ENCODE data around the gene DCN. TPM values are rescaled to one million over a fixed set of nuclear protein-coding genes. Genes with fewer than 3 reads are reported as not detected.
A peak's percentile ranks its signal among the peaks of the same experiment; 100 is the strongest.

The DCN gene
- total and polyA plus RNA-seq, 2 donors = 137 to 215 TPM

- Histone ChIP-seq H3K4me3 (ENCODE audit: low read length in 2 of 2) (no peak overlapping the region), H3K27me3 (ENCODE audit: control insufficient read depth in 2 of 2, insufficient read depth in 1 of 2, low read length in 1 of 2) (no peaks in the 10 kb centered on the region), H3K27ac (ENCODE audit: low read depth in 1 of 2, low read length in 1 of 2) (no peak overlapping the region), H3K36me3 (ENCODE audit: control insufficient read depth in 2 of 2, insufficient read depth in 2 of 2, low read length in 1 of 2) (no peaks in the 10 kb centered on the region), H3K9me3 (ENCODE audit: control insufficient read depth in 2 of 2, insufficient read depth in 1 of 2, low read length in 1 of 2) (no peaks in the 10 kb centered on the region), H3K4me1 (ENCODE audit: control insufficient read depth in 2 of 2, insufficient read depth in 2 of 2, low read length in 2 of 2) (no peaks in the 10 kb centered on the region)
- no peak for DNase-seq (ENCODE audit: low read depth in 6 of 9, low spot score in 9 of 9)
- 96% methylated on average over 6 of the region's 6 CpGs for WGBS
These were observed 69.0 kb downstream of the DCN start for GRCh38 chr12:91113621-91114020.

- H3K9me3 ChIP-seq (ENCODE audit: control insufficient read depth in 2 of 2, insufficient read depth in 1 of 2, low read length in 1 of 2) = no peaks in the 10 kb centered on the region
- no peak within 1 kb of the TSS for H3K4me3 ChIP-seq (ENCODE audit: low read length in 2 of 2)
- no peak for DNase-seq (ENCODE audit: low read depth in 6 of 9, low spot score in 9 of 9)
- WGBS = 86% methylated on average over 7 of the region's 7 CpGs
- H3K27me3 ChIP-seq (ENCODE audit: control insufficient read depth in 2 of 2, insufficient read depth in 1 of 2, low read length in 1 of 2) = no peaks in the 10 kb centered on the region
- no peak within 1 kb of the TSS for H3K27ac ChIP-seq (ENCODE audit: low read depth in 1 of 2, low read length in 1 of 2)
- H3K4me1 ChIP-seq (ENCODE audit: control insufficient read depth in 2 of 2, insufficient read depth in 2 of 2, low read length in 2 of 2) = no peaks in the 10 kb centered on the region
- no peaks in the 10 kb centered on the region for H3K36me3 ChIP-seq (ENCODE audit: control insufficient read depth in 2 of 2, insufficient read depth in 2 of 2, low read length in 1 of 2)
These were observed 71.0 kb downstream of the DCN start, which contains the start of gene LUM for GRCh38 chr12:91111366-91112325. Gene LUM (minus strand): TSS chr12:91111494. CDS start chr12:91108979, 2,515 bp downstream.

GRCh38 chr12:91110311-91110924 lies 72.2 kb downstream of the DCN start:
- WGBS = 90% methylated on average over 5 of the region's 5 CpGs
- Histone ChIP-seq H3K27me3 (ENCODE audit: control insufficient read depth in 2 of 2, insufficient read depth in 1 of 2, low read length in 1 of 2) (no peaks in the 10 kb centered on the region), H3K4me3 (ENCODE audit: low read length in 2 of 2) (no peak overlapping the region), H3K27ac (ENCODE audit: low read depth in 1 of 2, low read length in 1 of 2) (no peak overlapping the region), H3K36me3 (ENCODE audit: control insufficient read depth in 2 of 2, insufficient read depth in 2 of 2, low read length in 1 of 2) (no peaks in the 10 kb centered on the region), H3K9me3 (ENCODE audit: control insufficient read depth in 2 of 2, insufficient read depth in 1 of 2, low read length in 1 of 2) (no peaks in the 10 kb centered on the region), H3K4me1 (ENCODE audit: control insufficient read depth in 2 of 2, insufficient read depth in 2 of 2, low read length in 2 of 2) (no peaks in the 10 kb centered on the region)
- no peak for DNase-seq (ENCODE audit: low read depth in 6 of 9, low spot score in 9 of 9)

GRCh38 chr12:91109581-91110310 lies 72.9 kb downstream of the DCN start:
- no peaks in the 10 kb centered on the region for H3K9me3 ChIP-seq (ENCODE audit: control insufficient read depth in 2 of 2, insufficient read depth in 1 of 2, low read length in 1 of 2)
- H3K4me3 ChIP-seq (ENCODE audit: low read length in 2 of 2) = no peak overlapping the region
- H3K36me3 ChIP-seq (ENCODE audit: control insufficient read depth in 2 of 2, insufficient read depth in 2 of 2, low read length in 1 of 2) = no peaks in the 10 kb centered on the region
- no peaks in the 10 kb centered on the region for H3K4me1 ChIP-seq (ENCODE audit: control insufficient read depth in 2 of 2, insufficient read depth in 2 of 2, low read length in 2 of 2)
- H3K27ac ChIP-seq (ENCODE audit: low read depth in 1 of 2, low read length in 1 of 2) = no peak overlapping the region
- 95% methylated on average over 2 of the region's 2 CpGs for WGBS
- H3K27me3 ChIP-seq (ENCODE audit: control insufficient read depth in 2 of 2, insufficient read depth in 1 of 2, low read length in 1 of 2) = no peaks in the 10 kb centered on the region
- no peak for DNase-seq (ENCODE audit: low read depth in 6 of 9, low spot score in 9 of 9)

- H3K27me3 ChIP-seq (ENCODE audit: control insufficient read depth in 2 of 2, insufficient read depth in 1 of 2, low read length in 1 of 2) = no peaks in the 10 kb centered on the region
- H3K27ac ChIP-seq (ENCODE audit: low read depth in 1 of 2, low read length in 1 of 2) = no peak overlapping the region
- WGBS = 32% methylated on average over 7 of the region's 7 CpGs
- H3K36me3 ChIP-seq (ENCODE audit: control insufficient read depth in 2 of 2, insufficient read depth in 2 of 2, low read length in 1 of 2) = no peaks in the 10 kb centered on the region
- H3K4me3 ChIP-seq (ENCODE audit: low read length in 2 of 2) = no peak overlapping the region
- peak; percentile 5 to 61 (median 25) for DNase-seq (ENCODE audit: low read depth in 6 of 9, low spot score in 9 of 9)
- no peaks in the 10 kb centered on the region for H3K9me3 ChIP-seq (ENCODE audit: control insufficient read depth in 2 of 2, insufficient read depth in 1 of 2, low read length in 1 of 2)
- no peaks in the 10 kb centered on the region for H3K4me1 ChIP-seq (ENCODE audit: control insufficient read depth in 2 of 2, insufficient read depth in 2 of 2, low read length in 2 of 2)
These were observed 73.5 kb downstream of the DCN start for GRCh38 chr12:91109148-91109564.

GRCh38 chr12:91108196-91108755 lies 74.3 kb downstream of the DCN start:
- Histone ChIP-seq H3K27ac (ENCODE audit: low read depth in 1 of 2, low read length in 1 of 2) (no peak overlapping the region), H3K27me3 (ENCODE audit: control insufficient read depth in 2 of 2, insufficient read depth in 1 of 2, low read length in 1 of 2) (no peaks in the 10 kb centered on the region), H3K4me1 (ENCODE audit: control insufficient read depth in 2 of 2, insufficient read depth in 2 of 2, low read length in 2 of 2) (no peaks in the 10 kb centered on the region), H3K36me3 (ENCODE audit: control insufficient read depth in 2 of 2, insufficient read depth in 2 of 2, low read length in 1 of 2) (no peaks in the 10 kb centered on the region), H3K4me3 (ENCODE audit: low read length in 2 of 2) (no peak overlapping the region), H3K9me3 (ENCODE audit: control insufficient read depth in 2 of 2, insufficient read depth in 1 of 2, low read length in 1 of 2) (no peaks in the 10 kb centered on the region)
- DNase-seq (ENCODE audit: low read depth in 6 of 9, low spot score in 9 of 9) = peak in 1 of 9 donors; percentile 4
- 94% methylated on average over 5 of the region's 5 CpGs for WGBS

- Histone ChIP-seq H3K4me3 (ENCODE audit: low read length in 2 of 2) (no peak overlapping the region), H3K4me1 (ENCODE audit: control insufficient read depth in 2 of 2, insufficient read depth in 2 of 2, low read length in 2 of 2) (no peaks in the 10 kb centered on the region), H3K27ac (ENCODE audit: low read depth in 1 of 2, low read length in 1 of 2) (no peak overlapping the region), H3K27me3 (ENCODE audit: control insufficient read depth in 2 of 2, insufficient read depth in 1 of 2, low read length in 1 of 2) (no peaks in the 10 kb centered on the region), H3K9me3 (ENCODE audit: control insufficient read depth in 2 of 2, insufficient read depth in 1 of 2, low read length in 1 of 2) (no peaks in the 10 kb centered on the region), H3K36me3 (ENCODE audit: control insufficient read depth in 2 of 2, insufficient read depth in 2 of 2, low read length in 1 of 2) (no peaks in the 10 kb centered on the region)
- no peak for DNase-seq (ENCODE audit: low read depth in 6 of 9, low spot score in 9 of 9)
These were observed 76.3 kb downstream of the DCN start for GRCh38 chr12:91106283-91106682.

- no peak overlapping the region for H3K4me3 ChIP-seq (ENCODE audit: low read length in 2 of 2)
- no peak overlapping the region for H3K27ac ChIP-seq (ENCODE audit: low read depth in 1 of 2, low read length in 1 of 2)
- 85% methylated on average over 5 of the region's 5 CpGs for WGBS
- no peaks in the 10 kb centered on the region for H3K27me3 ChIP-seq (ENCODE audit: control insufficient read depth in 2 of 2, insufficient read depth in 1 of 2, low read length in 1 of 2)
- no peak for DNase-seq (ENCODE audit: low read depth in 6 of 9, low spot score in 9 of 9)
- H3K36me3 ChIP-seq (ENCODE audit: control insufficient read depth in 2 of 2, insufficient read depth in 2 of 2, low read length in 1 of 2) = no peaks in the 10 kb centered on the region
- H3K9me3 ChIP-seq (ENCODE audit: control insufficient read depth in 2 of 2, insufficient read depth in 1 of 2, low read length in 1 of 2) = no peaks in the 10 kb centered on the region
- H3K4me1 ChIP-seq (ENCODE audit: control insufficient read depth in 2 of 2, insufficient read depth in 2 of 2, low read length in 2 of 2) = no peaks in the 10 kb centered on the region
These were observed 76.8 kb downstream of the DCN start for GRCh38 chr12:91105807-91106206.

All from thymus (tissue), 11 donors.